ENCODE data around the gene FOXR1.
A peak's percentile ranks its signal among the peaks of the same experiment; 100 is the strongest.

Gene FOXR1

GRCh38 chr11:119019996-119020395 lies 48.4 kb downstream of the FOXR1 start:
- H3K4me1 ChIP-seq (ENCODE audit: control insufficient read depth, insufficient read depth, low read length, poor library complexity, severe bottlenecking) = peaks cover 32% of the 10 kb centered on the region
- H3K27ac ChIP-seq (ENCODE audit: low read depth, low read length, severe bottlenecking) = no peak overlapping the region
- peak overlapping the region; percentile 95 for H3K4me3 ChIP-seq (ENCODE audit: extremely low read depth, insufficient read depth, low read length, poor library complexity, severe bottlenecking)
- H3K9me3 ChIP-seq (ENCODE audit: control insufficient read depth, low read length) = no peaks in the 10 kb centered on the region
- H3K36me3 ChIP-seq (ENCODE audit: control insufficient read depth, insufficient read depth, low read length) = peaks cover 84% of the 10 kb centered on the region
- 61 to 83% methylated on average over 1 to 2 of the region's 2 CpGs for WGBS, 2 experiments (ENCODE audit: insufficient coverage in 2 of 2)

- H3K27ac ChIP-seq (ENCODE audit: low read depth, low read length, severe bottlenecking) = no peak overlapping the region
- H3K4me3 ChIP-seq (ENCODE audit: extremely low read depth, insufficient read depth, low read length, poor library complexity, severe bottlenecking) = no peak overlapping the region
- WGBS, 2 experiments (ENCODE audit: insufficient coverage in 2 of 2) = 94 to 100% methylated on average over 4 of the region's 5 CpGs
- peaks cover 30% of the 10 kb centered on the region for H3K4me1 ChIP-seq (ENCODE audit: control insufficient read depth, insufficient read depth, low read length, poor library complexity, severe bottlenecking)
- no peaks in the 10 kb centered on the region for H3K9me3 ChIP-seq (ENCODE audit: control insufficient read depth, low read length)
- H3K36me3 ChIP-seq (ENCODE audit: control insufficient read depth, insufficient read depth, low read length) = peaks cover 84% of the 10 kb centered on the region
Measured at GRCh38 chr11:119021631-119022030, 50.1 kb downstream of the FOXR1 start.

DNA sequence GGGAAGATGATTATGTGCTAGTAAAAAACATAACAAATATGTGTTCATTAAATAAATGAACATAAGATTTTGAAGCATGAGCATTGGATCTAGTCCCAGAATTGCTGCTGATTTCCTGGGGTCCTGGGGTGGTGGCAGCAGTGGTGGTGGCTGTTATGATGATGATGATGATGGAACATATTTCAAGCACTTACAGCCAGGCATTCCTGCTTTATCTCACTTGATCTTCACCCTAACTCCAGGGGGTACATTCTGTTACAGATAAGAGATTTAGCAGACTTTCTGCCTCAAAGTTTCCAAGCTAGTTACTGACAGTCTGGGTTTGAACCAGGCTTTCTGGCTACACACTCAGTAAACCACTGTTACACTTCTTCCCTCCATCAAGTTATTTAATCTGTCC lies 52.2 kb downstream of the FOXR1 start:
- H3K27ac ChIP-seq (ENCODE audit: low read depth, low read length, severe bottlenecking) = peak overlapping the region; percentile 76

DNA sequence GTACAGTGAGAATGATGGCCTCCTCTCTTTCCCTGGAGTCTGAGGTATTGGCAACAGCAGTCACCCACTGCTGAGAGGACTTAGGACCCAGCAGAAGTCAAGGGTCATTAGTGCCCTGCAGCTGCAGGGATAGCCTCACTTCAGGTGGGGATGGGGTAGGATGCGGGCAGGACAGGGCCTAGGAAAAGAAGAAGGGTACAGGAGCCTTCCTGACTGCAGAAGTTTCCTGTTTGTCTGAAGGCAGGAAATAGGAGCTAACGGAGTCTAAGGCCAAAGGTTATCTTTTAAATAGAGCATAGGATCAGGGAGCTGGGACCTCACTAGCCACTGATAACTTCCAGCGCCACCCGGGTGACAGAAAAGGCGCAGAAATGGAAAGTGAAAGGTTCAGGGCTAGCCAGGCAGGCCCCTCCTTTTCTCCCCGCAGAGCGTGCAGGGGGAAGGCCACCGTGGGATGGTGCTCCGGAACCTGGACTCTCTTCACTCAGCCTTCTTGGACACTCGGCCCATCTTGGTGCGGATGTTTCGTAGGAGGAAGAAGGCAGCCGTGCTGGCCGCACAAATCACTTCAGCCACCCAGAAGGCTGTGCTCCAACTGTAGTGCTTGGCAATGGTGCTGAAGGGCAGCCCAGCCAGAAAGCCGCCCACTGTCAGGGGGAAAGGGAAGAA lies 53.0 kb downstream of the FOXR1 start:
- Histone ChIP-seq H3K27ac (ENCODE audit: low read depth, low read length, severe bottlenecking) (peak overlapping the region; percentile 76), H3K36me3 (ENCODE audit: control insufficient read depth, insufficient read depth, low read length) (peaks cover 85% of the 10 kb centered on the region), H3K4me3 (ENCODE audit: extremely low read depth, insufficient read depth, low read length, poor library complexity, severe bottlenecking) (no peak overlapping the region), H3K9me3 (ENCODE audit: control insufficient read depth, low read length) (no peaks in the 10 kb centered on the region), H3K4me1 (ENCODE audit: control insufficient read depth, insufficient read depth, low read length, poor library complexity, severe bottlenecking) (peaks cover 38% of the 10 kb centered on the region)
- 77 to 79% methylated on average over 11 to 12 of the region's 15 CpGs for WGBS, 2 experiments (ENCODE audit: insufficient coverage in 2 of 2)

More for the DNA sequence above, 52.2 kb downstream of the FOXR1 start:
- Histone ChIP-seq H3K4me1 (ENCODE audit: control insufficient read depth, insufficient read depth, low read length, poor library complexity, severe bottlenecking) (peaks cover 30% of the 10 kb centered on the region), H3K9me3 (ENCODE audit: control insufficient read depth, low read length) (no peaks in the 10 kb centered on the region), H3K4me3 (ENCODE audit: extremely low read depth, insufficient read depth, low read length, poor library complexity, severe bottlenecking) (no peak overlapping the region), H3K36me3 (ENCODE audit: control insufficient read depth, insufficient read depth, low read length) (peaks cover 88% of the 10 kb centered on the region)

GRCh38 chr11:119025099-119025473 lies 53.5 kb downstream of the FOXR1 start:
- H3K4me3 ChIP-seq (ENCODE audit: extremely low read depth, insufficient read depth, low read length, poor library complexity, severe bottlenecking) = no peak overlapping the region
- peaks cover 79% of the 10 kb centered on the region for H3K36me3 ChIP-seq (ENCODE audit: control insufficient read depth, insufficient read depth, low read length)
- WGBS, 2 experiments (ENCODE audit: insufficient coverage in 2 of 2) = 82 to 88% methylated on average over 3 of the region's 5 CpGs
- H3K9me3 ChIP-seq (ENCODE audit: control insufficient read depth, low read length) = no peaks in the 10 kb centered on the region
- peaks cover 39% of the 10 kb centered on the region for H3K4me1 ChIP-seq (ENCODE audit: control insufficient read depth, insufficient read depth, low read length, poor library complexity, severe bottlenecking)
- H3K27ac ChIP-seq (ENCODE audit: low read depth, low read length, severe bottlenecking) = peak overlapping the region; percentile 76

- Histone ChIP-seq H3K4me3 (ENCODE audit: extremely low read depth, insufficient read depth, low read length, poor library complexity, severe bottlenecking) (no peak overlapping the region), H3K9me3 (ENCODE audit: control insufficient read depth, low read length) (no peaks in the 10 kb centered on the region), H3K36me3 (ENCODE audit: control insufficient read depth, insufficient read depth, low read length) (peaks cover 75% of the 10 kb centered on the region), H3K27ac (ENCODE audit: low read depth, low read length, severe bottlenecking) (no peak overlapping the region), H3K4me1 (ENCODE audit: control insufficient read depth, insufficient read depth, low read length, poor library complexity, severe bottlenecking) (peaks cover 39% of the 10 kb centered on the region)
- 96% methylated on average over 5 of the region's 5 CpGs for WGBS, 2 experiments (ENCODE audit: insufficient coverage in 2 of 2)
Measured at GRCh38 chr11:119025541-119025940, 54.0 kb downstream of the FOXR1 start.

GRCh38 chr11:119025978-119026766 lies 54.6 kb downstream of the FOXR1 start:
- H3K27ac ChIP-seq (ENCODE audit: low read depth, low read length, severe bottlenecking) = no peak overlapping the region
- H3K4me1 ChIP-seq (ENCODE audit: control insufficient read depth, insufficient read depth, low read length, poor library complexity, severe bottlenecking) = peaks cover 39% of the 10 kb centered on the region
- no peaks in the 10 kb centered on the region for H3K9me3 ChIP-seq (ENCODE audit: control insufficient read depth, low read length)
- 93 to 95% methylated on average over 13 to 16 of the region's 16 CpGs for WGBS, 2 experiments (ENCODE audit: insufficient coverage in 2 of 2)
- no peak overlapping the region for H3K4me3 ChIP-seq (ENCODE audit: extremely low read depth, insufficient read depth, low read length, poor library complexity, severe bottlenecking)
- peaks cover 69% of the 10 kb centered on the region for H3K36me3 ChIP-seq (ENCODE audit: control insufficient read depth, insufficient read depth, low read length)

DNA sequence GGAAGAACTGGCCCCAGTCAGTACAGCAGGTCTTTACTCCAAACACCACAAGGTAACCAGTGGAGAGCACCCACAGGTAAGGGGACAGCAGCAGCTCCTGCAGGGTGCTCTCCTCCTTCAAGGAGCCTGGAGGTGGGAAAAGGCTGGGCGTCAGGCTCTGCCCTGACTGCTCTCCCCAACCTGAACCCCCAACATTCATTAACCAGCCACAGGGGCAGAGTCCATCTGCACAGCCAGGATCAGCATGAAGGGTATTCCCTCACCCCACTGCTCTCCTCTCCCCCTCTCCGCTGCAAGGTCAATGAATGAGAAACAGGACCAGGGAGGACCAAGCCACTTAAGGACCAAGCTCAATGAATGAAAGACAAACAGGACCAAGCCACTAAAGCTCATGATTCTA lies 55.4 kb downstream of the FOXR1 start:
- peaks cover 61% of the 10 kb centered on the region for H3K36me3 ChIP-seq (ENCODE audit: control insufficient read depth, insufficient read depth, low read length)
- no peak overlapping the region for H3K4me3 ChIP-seq (ENCODE audit: extremely low read depth, insufficient read depth, low read length, poor library complexity, severe bottlenecking)
- H3K4me1 ChIP-seq (ENCODE audit: control insufficient read depth, insufficient read depth, low read length, poor library complexity, severe bottlenecking) = peaks cover 36% of the 10 kb centered on the region
- no peak overlapping the region for H3K27ac ChIP-seq (ENCODE audit: low read depth, low read length, severe bottlenecking)
- no peaks in the 10 kb centered on the region for H3K9me3 ChIP-seq (ENCODE audit: control insufficient read depth, low read length)
- 89% methylated on average over 1 of the region's 2 CpGs; no CpG with 5 or more reads in 1 of the 2 experiments for WGBS, 2 experiments (ENCODE audit: insufficient coverage in 2 of 2)

GRCh38 chr11:119027561-119028345 lies 56.2 kb downstream of the FOXR1 start:
- 76 to 87% methylated on average over 4 to 8 of the region's 9 CpGs for WGBS, 2 experiments (ENCODE audit: insufficient coverage in 2 of 2)
- Histone ChIP-seq H3K4me3 (ENCODE audit: extremely low read depth, insufficient read depth, low read length, poor library complexity, severe bottlenecking) (no peak overlapping the region), H3K27ac (ENCODE audit: low read depth, low read length, severe bottlenecking) (no peak overlapping the region), H3K36me3 (ENCODE audit: control insufficient read depth, insufficient read depth, low read length) (peaks cover 53% of the 10 kb centered on the region), H3K9me3 (ENCODE audit: control insufficient read depth, low read length) (no peaks in the 10 kb centered on the region), H3K4me1 (ENCODE audit: control insufficient read depth, insufficient read depth, low read length, poor library complexity, severe bottlenecking) (peaks cover 35% of the 10 kb centered on the region)

DNA sequence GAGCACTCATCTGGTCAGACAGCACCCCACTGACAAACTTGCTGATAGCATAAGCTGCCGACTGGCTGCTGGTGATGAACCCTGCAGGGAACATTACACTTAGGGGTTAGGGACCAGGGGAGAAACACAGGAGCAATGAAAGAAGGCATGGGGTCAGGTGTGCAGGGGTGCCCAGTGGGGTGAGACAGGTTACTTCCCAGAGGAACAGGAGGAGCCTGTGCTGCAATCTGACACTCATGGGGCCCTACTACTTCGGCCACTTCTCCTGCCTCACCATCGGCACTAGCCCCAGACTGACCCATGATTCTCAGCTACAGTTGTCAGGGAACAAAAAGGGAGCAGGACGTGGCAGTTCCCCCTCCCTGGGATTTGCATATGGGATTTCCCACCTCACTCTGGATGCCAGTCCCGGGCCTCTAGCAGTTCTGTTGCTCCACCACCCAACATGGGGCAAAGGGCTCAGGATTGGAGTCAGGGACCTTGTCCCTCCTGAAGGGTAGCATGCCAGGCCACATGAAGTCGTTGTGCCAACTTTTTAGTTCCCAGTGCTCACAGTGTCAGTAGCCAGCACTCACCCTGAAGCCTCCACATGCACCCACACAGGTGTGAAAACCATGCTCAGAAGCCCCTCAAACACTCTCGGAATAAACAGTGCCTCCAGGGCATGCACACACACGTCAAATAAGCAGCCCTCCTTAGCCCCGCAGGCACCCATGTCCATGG lies 56.9 kb downstream of the FOXR1 start:
- Histone ChIP-seq H3K4me1 (ENCODE audit: control insufficient read depth, insufficient read depth, low read length, poor library complexity, severe bottlenecking) (peaks cover 28% of the 10 kb centered on the region), H3K27ac (ENCODE audit: low read depth, low read length, severe bottlenecking) (no peak overlapping the region), H3K36me3 (ENCODE audit: control insufficient read depth, insufficient read depth, low read length) (peaks cover 47% of the 10 kb centered on the region), H3K9me3 (ENCODE audit: control insufficient read depth, low read length) (no peaks in the 10 kb centered on the region), H3K4me3 (ENCODE audit: extremely low read depth, insufficient read depth, low read length, poor library complexity, severe bottlenecking) (no peak overlapping the region)
- WGBS, 2 experiments (ENCODE audit: insufficient coverage in 2 of 2) = 79 to 86% methylated on average over 9 of the region's 9 CpGs
